Cardiac muscle cell (in vitro differentiated cells and primary cell): Measurements from ENCODE around the gene CCDC183. TPM values are rescaled to one million over a fixed set of nuclear protein-coding genes. Genes with fewer than 3 reads are reported as not detected.

Experiments
- DNase-seq, 2 donors: peaks; one replicate each; pipeline versions ENCODE4 v3.0.0 to v3.0.0-alpha.2; 2010 to 2017; ENCODE audit warnings: low read depth in 1 of 2, low spot score in 1 of 2
- H3K27ac ChIP-seq: fragments of 200-600 bp; sonication (generic); 2 replicates; pipeline ENCODE4 v1.5.1; 2016
- H3K27me3 ChIP-seq: fragments of 200-600 bp; sonication (generic); 2 replicates; pipeline ENCODE4 v1.6.0; 2016; ENCODE audit warnings: control low read depth
- H3K36me3 ChIP-seq: fragments of 200-600 bp; sonication (generic); 2 replicates; pipeline ENCODE4 v1.5.1; 2016; ENCODE audit warnings: control low read depth
- H3K4me1 ChIP-seq: fragments of 200-600 bp; sonication (generic); 2 replicates; pipeline ENCODE4 v1.8.1; 2017; ENCODE audit warnings: low read depth, mild to moderate bottlenecking, mixed run types
- H3K4me3 ChIP-seq: fragments of 200-600 bp; sonication (generic); 2 replicates; pipeline ENCODE4 v1.5.1; 2016; ENCODE audit warnings: mild to moderate bottlenecking
- H3K9me3 ChIP-seq: fragments of 200-600 bp; sonication (generic); 2 replicates; pipeline ENCODE4 v1.5.1; 2017; ENCODE audit warnings: low read depth, mild to moderate bottlenecking, control low read depth
- CTCF ChIP-seq: IDR thresholded peaks from 2 replicates; pipeline ENCODE4 v1.5.1; 2012; ENCODE audit warnings: low read depth, mild to moderate bottlenecking, low read length
- polyA plus RNA-seq: library from polyadenylated mRNA; unstranded; fragments of >200 nt; fragmentation: Nextera tagmentation; extraction: Ambion mirVana; gene quantifications from 2 replicates; pipeline ENCODE4 v1.2.1, GENCODE V29; 2016
- total RNA-seq: library from RNA; depleted of rRNA; stranded (reverse); fragments of >200 nt; gene quantifications from 2 replicates; pipeline ENCODE4 v1.2.3, GENCODE V29; 2016

The CCDC183 gene
- total and polyA plus RNA-seq, 2 experiments from 2014 or later = 43.1 to 49.3 TPM

GRCh38 chr9:136789523-136789937 is 6.6 kb upstream of the CCDC183 start:
- Histone ChIP-seq H3K27ac (peak overlapping the region; percentile 97), H3K36me3 (no peaks in the 10 kb centered on the region), H3K4me3 (no peak overlapping the region), H3K4me1 (peaks cover 56% of the 10 kb centered on the region), H3K27me3 (no peaks in the 10 kb centered on the region), H3K9me3 (no peaks in the 10 kb centered on the region)
- no peak for TF ChIP-seq CTCF
- DNase-seq = no peak

- H3K4me3 ChIP-seq = peak within 1 kb of the TSS; percentile 58
- H3K36me3 ChIP-seq = no peaks in the 10 kb centered on the region
- DNase-seq = peak; percentile 100
- TF ChIP-seq CTCF = no peak
- H3K9me3 ChIP-seq = no peaks in the 10 kb centered on the region
- no peaks in the 10 kb centered on the region for H3K27me3 ChIP-seq
- H3K4me1 ChIP-seq = peaks cover 54% of the 10 kb centered on the region
- H3K27ac ChIP-seq = peak within 1 kb of the TSS; percentile 99
Observed at GRCh38 chr9:136790640-136791515, 5.3 kb upstream of the CCDC183 start, which contains the start of gene TMEM141. TSS of gene TMEM141 (plus strand) at chr9:136791344. CDS start at chr9:136791371, 27 bp downstream.

GRCh38 chr9:136791516-136792276 is 4.4 kb upstream of the CCDC183 start:
- peak; percentile 39 to 61 for DNase-seq
- Histone ChIP-seq H3K27me3 (no peaks in the 10 kb centered on the region), H3K4me3 (peak overlapping the region; percentile 58), H3K9me3 (no peaks in the 10 kb centered on the region), H3K36me3 (no peaks in the 10 kb centered on the region), H3K27ac (peak overlapping the region; percentile 99), H3K4me1 (peaks cover 57% of the 10 kb centered on the region)
- peak; percentile 97 for TF ChIP-seq CTCF

- Histone ChIP-seq H3K27me3 (no peaks in the 10 kb centered on the region), H3K4me3 (peak overlapping the region; percentile 58), H3K36me3 (no peaks in the 10 kb centered on the region), H3K4me1 (peaks cover 62% of the 10 kb centered on the region), H3K27ac (peak overlapping the region; percentile 99), H3K9me3 (no peaks in the 10 kb centered on the region)
- DNase-seq = no peak
- TF ChIP-seq CTCF = no peak
Observed at GRCh38 chr9:136792321-136793085, 3.6 kb upstream of the CCDC183 start.
